ENCODE measurements around the gene UFD1.
A peak's percentile ranks its signal among the peaks of the same experiment; 100 is the strongest.

Gene UFD1, protein sequence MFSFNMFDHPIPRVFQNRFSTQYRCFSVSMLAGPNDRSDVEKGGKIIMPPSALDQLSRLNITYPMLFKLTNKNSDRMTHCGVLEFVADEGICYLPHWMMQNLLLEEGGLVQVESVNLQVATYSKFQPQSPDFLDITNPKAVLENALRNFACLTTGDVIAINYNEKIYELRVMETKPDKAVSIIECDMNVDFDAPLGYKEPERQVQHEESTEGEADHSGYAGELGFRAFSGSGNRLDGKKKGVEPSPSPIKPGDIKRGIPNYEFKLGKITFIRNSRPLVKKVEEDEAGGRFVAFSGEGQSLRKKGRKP

DNA sequence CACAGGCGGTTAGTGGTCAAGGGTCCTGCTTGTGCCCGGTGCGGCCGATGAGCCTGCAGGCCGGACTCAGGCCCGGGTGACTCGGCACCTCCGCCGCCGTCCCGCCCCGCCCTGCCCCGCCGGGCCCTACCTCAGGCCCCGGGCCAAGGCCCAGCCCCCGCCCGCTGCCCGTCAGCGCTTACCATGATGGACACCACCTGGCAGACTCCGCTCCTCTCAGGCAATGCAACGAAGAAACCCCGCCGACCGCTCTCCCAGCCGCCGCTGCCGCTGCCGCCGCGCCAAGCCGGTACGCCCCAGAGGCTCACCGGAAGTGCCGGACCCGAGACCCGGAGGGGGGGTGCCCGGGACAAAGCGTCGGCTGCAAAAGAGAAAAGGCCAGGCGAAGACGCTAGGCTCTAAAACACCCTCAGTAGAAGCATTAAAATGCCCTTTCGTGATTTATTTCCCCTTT lies at the start of gene UFD1:
Gene UFD1, minus strand, starts transcription at position 293 of the 454 bp plus-strand sequence. Its CDS starts 108 bp downstream, at position 185.
- no peak for DNase-seq

DNA sequence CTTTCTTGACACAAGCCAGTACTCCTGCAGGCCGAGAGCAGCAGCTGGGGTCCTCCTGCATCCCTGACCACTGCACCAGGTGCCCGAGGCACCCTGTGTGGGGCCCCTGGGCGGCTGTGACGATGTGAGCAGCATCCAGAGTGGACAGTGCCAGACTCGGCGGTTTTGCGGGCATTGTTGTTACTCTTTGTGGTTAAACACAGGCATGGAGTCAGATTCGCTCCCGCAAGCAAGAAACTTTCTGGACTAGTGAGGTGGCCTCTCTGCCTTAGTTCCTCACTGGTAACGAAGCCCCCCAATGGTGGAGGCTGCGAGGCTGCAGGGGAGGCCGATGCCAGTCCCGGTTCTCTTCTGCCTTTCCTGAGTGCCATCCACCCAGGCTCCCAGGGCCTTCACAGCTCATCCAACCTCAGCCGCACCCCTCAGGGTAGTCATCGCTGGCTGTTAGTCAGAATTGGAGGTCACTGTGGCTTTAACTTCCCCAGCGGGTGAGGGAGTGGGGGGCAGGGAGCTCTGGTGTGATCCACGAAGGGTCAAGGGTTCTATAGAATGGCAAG lies 48.9 kb upstream of the UFD1 start:
- DNase-seq = no peak

GRCh38 chr22:19527321-19527721 lies 48.3 kb upstream of the UFD1 start:
- peak; percentile 44 for DNase-seq

- no peak for DNase-seq
Measured at GRCh38 chr22:19526702-19527111, 47.7 kb upstream of the UFD1 start.

DNA sequence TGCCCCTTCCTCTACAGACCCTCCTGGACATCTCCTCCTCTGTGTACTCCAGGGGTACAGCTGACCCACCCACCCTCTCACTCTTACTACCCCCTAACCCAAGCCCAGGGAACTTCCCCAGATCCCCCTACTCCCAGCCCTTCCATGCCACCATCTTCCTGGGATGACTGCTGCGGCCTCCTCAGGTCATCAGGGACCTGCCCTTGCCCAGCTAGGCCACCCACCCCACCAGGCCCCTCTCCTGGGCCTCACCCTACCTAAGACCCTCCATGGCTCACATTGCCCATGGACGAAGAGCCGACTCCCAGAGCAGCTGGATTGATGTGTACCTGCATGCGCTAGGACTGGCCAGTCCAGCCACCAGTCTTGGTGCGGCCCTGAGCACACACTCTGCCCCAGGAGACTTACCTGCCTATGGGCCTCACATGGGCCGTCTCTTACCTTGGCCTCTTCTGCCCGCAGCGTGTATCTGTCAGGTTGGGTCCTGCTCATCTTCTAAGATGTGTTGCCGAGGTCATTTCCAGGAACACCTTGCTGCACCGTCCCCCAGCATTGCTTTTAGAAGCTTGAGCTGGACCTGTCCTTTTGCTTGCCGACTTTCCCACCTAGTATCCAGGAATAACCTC lies 47.2 kb upstream of the UFD1 start:
- no peak for DNase-seq

GRCh38 chr22:19525666-19526065 lies 46.7 kb upstream of the UFD1 start:
- no peak for DNase-seq

GRCh38 chr22:19525116-19525660 lies 46.2 kb upstream of the UFD1 start:
- no peak for DNase-seq

GRCh38 chr22:19524170-19525115 lies 45.5 kb upstream of the UFD1 start, which contains the start of gene CLDN5:
TSS of gene CLDN5 (minus strand) at chr22:19524410. CDS start at chr22:19524255, 155 bp downstream.
- DNase-seq = peak; percentile 80

DNA sequence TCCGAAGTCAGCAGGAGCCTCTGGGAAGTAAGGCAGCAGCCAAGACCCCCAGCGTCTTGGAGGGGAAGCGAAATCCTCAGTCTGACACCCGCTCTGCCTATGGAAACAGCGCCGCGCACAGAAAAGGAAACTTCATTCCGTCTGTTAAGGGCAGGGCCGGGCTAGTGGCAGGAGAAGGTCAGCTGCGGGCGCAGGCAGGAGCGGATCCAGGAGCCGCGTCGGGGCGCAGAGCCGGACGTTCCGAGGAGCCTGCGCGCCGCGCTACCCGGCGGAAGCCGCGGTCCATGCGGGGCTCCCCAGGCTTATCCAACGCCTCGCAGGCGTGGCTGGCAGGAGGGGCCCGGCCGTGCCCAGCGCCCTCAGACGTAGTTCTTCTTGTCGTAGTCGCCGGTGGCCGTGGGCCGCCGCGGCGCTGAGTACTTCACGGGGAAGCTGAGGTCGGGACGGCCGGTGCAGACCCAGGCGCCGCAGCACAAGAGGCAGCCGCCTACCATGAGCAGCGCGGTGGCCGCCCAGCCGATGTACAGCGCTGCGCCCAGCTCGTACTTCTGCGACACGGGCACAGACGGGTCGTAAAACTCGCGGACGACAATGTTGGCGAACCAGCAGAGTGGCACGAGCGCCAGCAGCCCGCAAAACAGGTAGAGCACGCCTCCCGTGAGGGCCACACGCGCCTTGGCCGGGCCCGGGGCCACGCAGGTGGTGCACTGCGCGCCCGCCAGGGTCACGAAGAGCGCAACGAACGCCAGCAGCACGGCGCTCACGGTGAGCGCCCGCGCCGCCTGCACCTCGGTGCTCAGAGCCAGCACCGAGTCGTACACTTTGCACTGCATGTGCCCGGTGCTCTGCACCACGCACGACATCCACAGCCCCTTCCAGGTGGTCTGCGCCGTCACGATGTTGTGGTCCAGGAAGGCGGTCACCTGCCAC lies 44.5 kb upstream of the UFD1 start:
- peak; percentile 68 for DNase-seq

GRCh38 chr22:19522881-19523239 lies 43.9 kb upstream of the UFD1 start:
- no peak for DNase-seq

DNA sequence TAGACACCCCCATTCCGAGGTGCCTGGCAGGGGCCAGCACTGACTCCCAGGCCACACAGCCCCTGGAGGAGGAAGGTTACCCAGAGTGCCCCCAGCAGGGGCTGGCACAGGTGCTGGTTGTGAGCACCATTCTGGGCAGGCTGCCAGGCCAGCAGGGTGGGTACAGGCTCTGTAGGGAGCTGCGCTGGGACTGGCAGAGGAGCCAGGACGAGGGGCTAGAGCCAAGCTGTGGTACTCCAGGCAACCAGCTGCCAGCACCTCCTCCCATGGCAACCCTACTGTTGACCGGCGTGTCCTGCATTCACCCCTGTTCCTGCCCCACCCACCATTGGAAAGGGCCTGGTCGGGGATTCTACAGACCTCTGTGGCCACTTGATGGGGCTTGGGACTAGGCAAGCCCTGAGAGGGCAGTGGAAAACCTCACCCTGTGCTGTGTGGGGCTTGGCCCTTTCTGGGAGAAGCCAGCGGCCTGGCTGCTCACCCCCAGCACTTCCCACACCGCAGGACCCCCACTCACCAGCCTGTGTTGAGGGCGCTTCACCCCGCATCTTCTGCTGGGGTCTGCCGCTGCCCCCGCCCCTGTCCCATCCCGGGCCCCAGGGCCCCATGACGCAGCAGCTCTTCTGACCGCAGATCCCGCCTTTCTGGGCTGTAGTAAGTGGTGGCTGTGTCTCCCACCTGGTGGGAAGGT lies 43.3 kb upstream of the UFD1 start:
- no peak for DNase-seq

- no peak for DNase-seq
Measured at GRCh38 chr22:19520566-19521305, 41.7 kb upstream of the UFD1 start.

DNA sequence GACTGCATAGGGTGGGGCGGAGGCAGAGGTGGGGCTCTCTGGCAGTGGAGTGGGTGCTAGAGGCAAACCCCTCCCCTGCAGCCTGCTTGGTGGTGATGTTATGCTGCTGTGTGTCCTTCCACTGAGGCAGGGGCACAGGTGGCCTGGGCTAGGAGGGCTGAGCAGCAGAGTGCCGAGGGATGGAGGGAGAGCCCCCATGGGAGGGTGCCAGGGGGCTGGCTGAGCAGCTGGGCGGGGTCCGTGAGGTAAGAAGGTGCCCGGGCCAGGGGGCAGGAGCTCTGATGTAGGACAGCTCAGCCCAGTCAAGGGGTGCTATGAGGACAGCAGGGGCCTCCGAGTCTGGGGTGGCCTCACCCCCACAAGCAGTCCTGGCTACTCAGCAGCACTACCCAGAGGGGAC lies 41.0 kb upstream of the UFD1 start:
- no peak for DNase-seq

GRCh38 chr22:19519041-19519926 lies 40.3 kb upstream of the UFD1 start:
- no peak for DNase-seq

GRCh38 chr22:19518635-19519034 lies 39.6 kb upstream of the UFD1 start:
- no peak for DNase-seq

DNA sequence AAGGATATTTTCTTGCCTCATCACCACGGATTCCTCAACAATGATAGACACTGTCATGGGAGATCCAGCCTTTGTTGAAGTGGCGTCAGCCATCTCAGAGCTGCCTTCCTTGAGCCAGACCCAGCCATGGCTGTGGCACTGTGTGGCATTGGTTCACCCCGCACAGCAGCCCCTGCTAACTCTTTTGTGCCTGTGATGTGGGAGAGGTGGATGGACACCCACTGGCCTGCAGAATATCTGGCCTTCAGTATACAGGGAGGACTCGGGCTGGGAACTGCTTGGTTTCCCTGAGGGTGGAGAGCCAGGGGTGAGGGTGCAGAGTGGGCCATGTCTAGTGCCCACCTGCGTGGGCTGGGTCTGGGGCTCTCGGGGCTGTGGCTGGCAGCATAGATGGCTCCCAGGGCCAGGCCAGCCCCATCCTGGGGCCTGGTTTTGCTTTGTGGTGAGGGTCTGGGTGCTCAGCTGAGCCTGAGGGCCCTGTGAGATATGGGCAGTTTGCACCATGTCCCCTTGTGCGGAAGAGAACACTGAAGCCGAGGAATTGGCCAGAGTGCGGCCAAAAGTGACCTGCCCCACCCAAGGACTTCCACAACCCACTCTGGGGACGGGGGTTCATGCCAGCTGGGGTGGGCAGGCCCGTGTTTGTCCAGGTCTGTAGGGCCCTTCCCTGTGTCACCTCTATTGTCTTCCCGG lies 39.1 kb upstream of the UFD1 start:
- no peak for DNase-seq

GRCh38 chr22:19517171-19517500 lies 38.1 kb upstream of the UFD1 start:
- DNase-seq = no peak

- DNase-seq = no peak
Measured at GRCh38 chr22:19516378-19517170, 37.6 kb upstream of the UFD1 start.
